ENCODE results near the gene KLK14.

Gene KLK14

GRCh38 chr19:51094696-51095279 lies 12.1 kb upstream of the KLK14 start (continued):
- TF ChIP-seq ZNF580 (tag by site-specific recombination; IDR thresholded peaks at IDR 0.05) (no peak), ZNF169 (tag by site-specific recombination; IDR thresholded peaks at IDR 0.05) (no peak), ZNF514 (tag by site-specific recombination; IDR thresholded peaks at IDR 0.05) (no peak), ZNF211 (tag by site-specific recombination; IDR thresholded peaks at IDR 0.05; ENCODE audit: low read depth) (no peak), ZNF585B (tag by site-specific recombination; IDR thresholded peaks at IDR 0.05) (no peak), HOXA7 (CRISPR knock-in tag; IDR thresholded peaks at IDR 0.05; ENCODE audit: borderline replicate concordance) (no peak), CTCF (tag by site-specific recombination; IDR thresholded peaks at IDR 0.05) (peak; percentile 74), ZNF239 (tag by site-specific recombination; IDR thresholded peaks at IDR 0.05) (no peak), GLIS1 (tag by site-specific recombination; IDR thresholded peaks at IDR 0.05) (peak; percentile 51; the same call in 1 of the 2 replicates), ZNF645 (tag by site-specific recombination; IDR thresholded peaks at IDR 0.05) (no peak), ZNF654 (tag by site-specific recombination; IDR thresholded peaks at IDR 0.05; ENCODE audit: low read depth) (peak; percentile 85), ZNF292 (tag by site-specific recombination; IDR thresholded peaks at IDR 0.05; ENCODE audit: borderline replicate concordance, low read depth) (no peak), ZNF362 (tag by site-specific recombination; IDR thresholded peaks at IDR 0.05) (peak; percentile 95), ZNF157 (tag by site-specific recombination; IDR thresholded peaks at IDR 0.05) (no peak), ZBTB26 (tag by site-specific recombination; optimal IDR thresholded peaks at IDR 0.05) (no peak), ELK4 (IDR thresholded peaks at IDR 0.05; ENCODE audit: borderline replicate concordance, low read depth, low read length) (no peak), ZXDB (tag by site-specific recombination; IDR thresholded peaks at IDR 0.05) (no peak), ZNF280C (tag by site-specific recombination; IDR thresholded peaks at IDR 0.05) (no peak)

Data from HEK293 (cell line).